Activated CD4-positive, CD25-positive, alpha-beta regulatory T cell treated with anti-CD3 and anti-CD28 coated beads, Interleukin-2, amount 50 U/mL, for 72 hours (primary cell): ENCODE measurements around the gene CD4.

Experiments
- DNase-seq: peaks from one replicate; pipeline ENCODE4 v3.0.0; 2021

CD4 gene

DNA sequence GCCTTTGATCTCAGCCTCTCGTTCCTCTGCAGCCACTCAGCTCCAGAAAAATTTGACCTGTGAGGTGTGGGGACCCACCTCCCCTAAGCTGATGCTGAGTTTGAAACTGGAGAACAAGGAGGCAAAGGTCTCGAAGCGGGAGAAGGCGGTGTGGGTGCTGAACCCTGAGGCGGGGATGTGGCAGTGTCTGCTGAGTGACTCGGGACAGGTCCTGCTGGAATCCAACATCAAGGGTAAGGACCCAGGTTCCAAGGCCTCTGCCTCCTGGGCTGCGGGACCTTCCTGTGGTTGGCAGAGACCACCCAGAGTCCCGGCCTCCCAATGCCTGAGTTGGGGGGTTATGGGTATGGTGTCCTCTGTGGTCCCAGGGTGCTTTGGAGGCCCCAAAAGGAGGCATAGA lies 27.8 kb downstream of the CD4 start:
- DNase-seq, result no peak

DNA sequence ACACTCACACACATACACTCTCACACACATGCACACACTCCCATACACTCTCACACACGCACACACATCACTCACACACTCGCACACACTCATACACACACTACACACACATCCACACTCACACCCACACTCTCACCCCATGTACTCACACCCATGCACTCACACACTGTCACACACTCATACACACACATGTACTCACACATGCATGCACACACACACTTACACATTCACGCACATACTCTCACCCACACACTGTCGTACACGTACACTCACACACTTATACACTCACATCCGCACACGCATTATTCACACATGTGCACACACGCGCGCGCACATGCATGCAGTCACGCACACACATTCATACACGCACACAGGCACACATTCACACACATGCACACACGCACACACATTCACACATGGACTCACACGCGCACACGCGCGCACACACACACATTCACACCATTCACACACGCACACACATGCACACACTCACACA lies 28.4 kb downstream of the CD4 start:
- DNase-seq, result no peak

DNA sequence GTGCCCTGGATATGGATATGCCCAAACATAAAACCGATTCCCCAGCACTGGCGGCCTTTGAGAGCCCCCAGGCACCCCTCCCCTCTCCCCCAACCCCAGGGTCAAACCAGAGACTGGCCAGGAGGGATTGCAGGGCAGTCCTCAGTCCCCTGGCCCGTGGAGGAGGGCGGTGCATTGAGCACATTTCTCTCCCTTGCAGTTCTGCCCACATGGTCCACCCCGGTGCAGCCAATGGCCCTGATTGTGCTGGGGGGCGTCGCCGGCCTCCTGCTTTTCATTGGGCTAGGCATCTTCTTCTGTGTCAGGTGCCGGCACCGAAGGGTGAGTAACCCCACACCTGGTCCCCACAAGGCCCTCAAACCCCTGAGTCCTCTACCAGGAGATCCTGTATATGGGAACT lies 28.9 kb downstream of the CD4 start:
- no peak for DNase-seq

DNA sequence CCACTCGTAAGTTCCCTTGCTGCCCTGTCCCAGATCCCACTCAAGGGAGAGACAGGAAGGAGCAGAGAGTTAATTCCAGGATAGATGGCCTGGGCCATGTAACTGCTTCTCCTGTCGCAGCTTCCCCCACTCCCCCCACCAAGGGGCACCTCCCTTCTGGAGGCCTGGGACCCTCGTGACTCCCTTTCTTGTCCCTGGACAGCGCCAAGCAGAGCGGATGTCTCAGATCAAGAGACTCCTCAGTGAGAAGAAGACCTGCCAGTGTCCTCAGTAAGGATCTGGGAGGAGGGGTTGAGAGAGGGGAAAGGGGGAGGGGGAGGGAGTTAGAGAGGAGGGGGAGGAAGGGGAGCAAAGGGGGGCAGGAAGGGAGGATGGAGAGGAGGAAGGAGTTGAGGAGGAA lies 29.3 kb downstream of the CD4 start:
- DNase-seq, result no peak

DNA sequence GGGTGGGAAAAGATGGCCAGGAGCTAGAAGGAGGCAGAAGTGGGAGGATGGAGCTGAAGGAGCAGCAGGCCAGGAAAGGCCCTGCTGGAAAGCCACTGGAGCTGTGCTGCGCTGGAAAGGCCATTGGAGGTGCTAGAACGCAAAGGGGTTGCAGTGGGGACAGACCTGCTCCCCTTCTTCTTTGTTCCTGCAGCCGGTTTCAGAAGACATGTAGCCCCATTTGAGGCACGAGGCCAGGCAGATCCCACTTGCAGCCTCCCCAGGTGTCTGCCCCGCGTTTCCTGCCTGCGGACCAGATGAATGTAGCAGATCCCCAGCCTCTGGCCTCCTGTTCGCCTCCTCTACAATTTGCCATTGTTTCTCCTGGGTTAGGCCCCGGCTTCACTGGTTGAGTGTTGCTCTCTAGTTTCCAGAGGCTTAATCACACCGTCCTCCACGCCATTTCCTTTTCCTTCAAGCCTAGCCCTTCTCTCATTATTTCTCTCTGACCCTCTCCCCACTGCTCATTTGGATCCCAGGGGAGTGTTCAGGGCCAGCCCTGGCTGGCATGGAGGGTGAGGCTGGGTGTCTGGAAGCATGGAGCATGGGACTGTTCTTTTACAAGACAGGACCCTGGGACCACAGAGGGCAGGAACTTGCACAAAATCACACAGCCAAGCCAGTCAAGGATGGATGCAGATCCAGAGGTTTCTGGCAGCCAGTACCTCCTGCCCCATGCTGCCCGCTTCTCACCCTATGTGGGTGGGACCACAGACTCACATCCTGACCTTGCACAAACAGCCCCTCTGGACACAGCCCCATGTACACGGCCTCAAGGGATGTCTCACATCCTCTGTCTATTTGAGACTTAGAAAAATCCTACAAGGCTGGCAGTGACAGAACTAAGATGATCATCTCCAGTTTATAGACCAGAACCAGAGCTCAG lies 30.0 kb downstream of the CD4 start:
- DNase-seq, result no peak

DNA sequence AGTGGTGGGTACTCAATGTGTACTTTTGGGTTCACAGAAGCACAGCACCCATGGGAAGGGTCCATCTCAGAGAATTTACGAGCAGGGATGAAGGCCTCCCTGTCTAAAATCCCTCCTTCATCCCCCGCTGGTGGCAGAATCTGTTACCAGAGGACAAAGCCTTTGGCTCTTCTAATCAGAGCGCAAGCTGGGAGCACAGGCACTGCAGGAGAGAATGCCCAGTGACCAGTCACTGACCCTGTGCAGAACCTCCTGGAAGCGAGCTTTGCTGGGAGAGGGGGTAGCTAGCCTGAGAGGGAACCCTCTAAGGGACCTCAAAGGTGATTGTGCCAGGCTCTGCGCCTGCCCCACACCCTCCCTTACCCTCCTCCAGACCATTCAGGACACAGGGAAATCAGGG lies 30.8 kb downstream of the CD4 start:
- no peak for DNase-seq

DNA sequence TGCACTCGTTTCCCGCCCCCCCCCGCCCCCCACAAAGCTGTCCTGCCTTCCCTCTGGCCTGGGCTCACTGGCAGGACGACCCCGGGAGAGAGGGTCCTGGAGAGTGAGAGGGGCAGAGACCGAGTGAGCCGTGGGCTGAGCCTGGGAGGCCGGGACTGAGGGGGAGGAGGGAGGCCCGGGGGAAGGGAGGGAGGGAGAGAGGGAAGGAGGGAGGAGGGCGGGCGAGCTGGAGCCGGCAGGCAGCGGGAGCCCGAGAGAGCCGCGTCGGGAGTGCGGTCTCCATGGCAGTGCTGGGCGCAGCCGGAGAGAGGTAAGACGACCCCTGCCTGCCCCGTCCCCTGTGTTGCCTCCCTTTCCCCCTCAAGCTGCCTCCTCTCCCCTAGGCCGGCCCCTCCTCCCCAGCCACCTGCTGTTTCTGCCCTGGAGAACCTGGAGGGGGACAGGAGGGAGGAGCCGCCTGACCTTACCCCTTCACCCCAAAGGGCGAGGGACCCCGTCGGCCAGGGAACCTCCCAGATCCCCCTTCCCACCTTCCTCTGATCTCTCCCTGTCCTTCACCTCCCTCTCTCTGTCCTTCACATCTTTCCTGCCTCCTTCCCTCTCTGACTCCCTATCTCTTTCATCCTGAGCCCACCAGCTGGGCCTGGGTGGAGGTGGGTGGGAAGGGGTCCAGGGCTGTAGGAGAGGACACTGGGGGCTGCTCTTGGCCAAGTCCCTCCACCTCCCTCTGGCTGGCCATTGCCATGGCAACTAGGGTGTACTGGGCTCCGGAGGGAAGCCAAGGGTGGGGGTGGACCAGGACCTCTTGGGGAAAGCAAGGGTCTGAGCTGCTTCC lies 32.5 kb downstream of the CD4 start, which contains the start of gene GPR162:
Gene GPR162, plus strand, starts transcription at position 231 of the 835 bp plus-strand sequence. CDS start 2,078 bp downstream, outside the sequence.
- no peak for DNase-seq

DNA sequence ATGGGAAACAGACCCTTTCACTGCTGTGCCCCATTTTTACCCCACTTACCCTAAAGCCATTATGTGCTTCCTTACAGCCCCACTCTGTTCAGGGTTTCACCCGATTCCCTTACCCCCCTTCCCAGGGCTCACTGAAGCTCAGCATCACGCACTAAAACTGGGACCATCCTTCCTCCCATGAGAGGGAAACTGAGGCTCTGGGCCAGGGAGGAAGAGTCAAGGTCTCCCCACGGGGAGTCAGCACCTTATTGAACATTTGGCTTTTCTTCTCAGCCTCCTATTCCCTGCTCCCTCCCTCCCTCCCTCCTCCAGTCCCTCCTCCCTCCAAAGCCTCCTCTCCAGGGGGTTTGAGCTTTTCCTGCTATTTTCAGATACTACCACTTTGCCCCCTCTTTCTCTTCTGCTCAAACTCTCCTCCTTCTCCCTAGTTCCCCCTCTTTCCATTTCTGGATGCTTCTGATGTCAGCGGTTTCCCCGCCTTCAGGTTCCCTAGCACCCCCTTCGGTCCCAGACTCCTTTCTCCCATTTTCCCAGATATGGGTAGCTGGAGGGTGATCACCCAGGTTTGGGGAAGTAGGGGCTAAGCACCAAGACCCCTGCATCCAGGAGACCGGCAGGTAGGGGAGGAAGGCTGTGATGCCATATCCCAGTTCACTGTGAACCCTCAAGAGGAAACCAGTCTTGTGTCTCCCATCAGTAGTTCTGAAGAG lies 33.3 kb downstream of the CD4 start:
- no peak for DNase-seq

DNA sequence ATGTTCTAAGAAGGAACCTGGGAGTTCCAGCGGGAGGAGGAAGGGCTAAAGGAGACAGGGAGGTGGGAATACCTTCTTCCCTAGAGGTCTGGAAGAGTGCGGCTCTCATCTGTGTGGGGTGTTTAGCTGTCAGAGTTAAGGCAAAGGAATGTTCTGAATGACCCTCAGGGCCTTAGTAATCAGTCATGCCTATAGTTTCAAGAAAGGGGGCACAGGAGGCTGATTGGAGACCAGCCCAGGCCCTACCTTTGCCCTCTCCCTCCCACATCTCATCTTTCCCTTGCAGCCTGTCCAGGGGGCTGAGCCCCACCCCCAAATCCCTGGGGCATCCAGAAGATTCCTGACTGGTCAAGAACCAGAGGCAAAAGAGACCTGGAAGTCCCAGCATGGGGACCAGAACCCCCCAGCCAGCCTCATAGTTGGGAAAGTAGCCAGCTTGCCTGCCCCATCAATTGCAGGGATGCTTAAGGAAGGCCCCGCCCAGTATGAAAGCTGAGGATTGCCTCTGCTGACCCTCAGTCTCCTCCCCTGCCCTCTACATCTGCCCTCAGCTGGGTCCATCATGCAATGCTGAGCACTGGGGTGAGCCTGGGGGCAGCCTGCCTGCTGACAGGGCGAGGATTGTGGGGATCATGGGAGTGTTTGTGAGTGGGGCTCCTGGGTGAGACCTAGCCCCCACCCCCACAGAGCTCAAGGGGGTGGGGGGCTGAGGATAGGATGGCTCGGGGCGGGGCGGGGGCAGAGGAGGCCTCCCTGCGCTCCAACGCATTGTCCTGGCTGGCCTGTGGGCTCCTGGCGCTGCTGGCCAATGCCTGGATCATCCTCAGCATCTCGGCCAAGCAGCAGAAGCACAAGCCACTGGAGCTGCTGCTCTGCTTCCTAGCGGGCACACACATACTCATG lies 34.1 kb downstream of the CD4 start:
- DNase-seq, result no peak

DNA sequence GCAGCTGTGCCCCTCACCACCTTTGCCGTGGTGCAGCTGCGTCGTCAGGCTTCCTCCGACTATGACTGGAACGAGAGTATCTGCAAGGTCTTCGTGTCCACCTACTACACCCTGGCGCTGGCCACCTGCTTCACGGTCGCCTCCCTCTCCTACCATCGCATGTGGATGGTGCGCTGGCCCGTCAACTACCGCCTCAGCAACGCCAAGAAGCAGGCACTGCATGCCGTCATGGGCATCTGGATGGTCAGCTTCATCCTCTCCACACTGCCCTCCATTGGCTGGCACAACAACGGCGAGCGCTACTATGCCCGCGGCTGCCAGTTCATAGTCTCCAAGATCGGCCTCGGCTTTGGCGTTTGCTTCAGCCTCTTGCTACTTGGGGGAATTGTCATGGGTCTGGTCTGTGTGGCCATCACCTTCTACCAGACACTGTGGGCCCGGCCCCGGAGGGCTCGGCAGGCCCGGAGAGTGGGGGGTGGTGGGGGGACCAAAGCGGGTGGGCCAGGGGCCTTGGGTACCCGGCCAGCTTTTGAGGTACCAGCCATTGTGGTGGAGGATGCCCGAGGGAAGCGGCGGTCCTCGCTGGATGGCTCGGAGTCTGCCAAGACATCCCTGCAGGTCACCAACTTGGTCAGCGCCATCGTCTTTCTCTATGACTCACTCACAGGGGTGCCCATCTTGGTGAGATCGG lies 34.9 kb downstream of the CD4 start:
- DNase-seq, result no peak

DNA sequence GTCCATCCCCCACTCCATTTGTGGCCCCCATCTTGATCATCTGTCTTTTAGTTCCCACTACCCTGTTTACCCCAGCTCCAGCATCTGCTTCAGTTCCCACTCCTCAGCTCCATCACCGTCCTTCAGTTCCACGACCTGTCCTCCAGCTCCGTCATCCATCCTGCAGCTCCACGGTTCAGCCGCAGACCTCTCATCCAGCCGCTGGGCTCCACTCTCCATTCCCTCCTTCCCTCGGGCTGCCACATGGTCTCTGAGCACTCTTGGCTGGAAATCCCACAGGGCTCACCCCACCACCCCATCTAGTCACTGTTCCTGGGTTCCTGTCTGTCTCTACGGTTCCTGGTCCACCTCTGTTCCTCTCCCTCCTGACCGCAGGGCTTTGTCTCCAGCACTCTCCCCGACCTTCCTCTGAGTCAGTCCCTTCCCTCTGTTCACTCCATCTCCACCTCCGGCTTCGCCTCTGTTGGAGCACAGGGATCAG lies 35.6 kb downstream of the CD4 start:
- no peak for DNase-seq

DNA sequence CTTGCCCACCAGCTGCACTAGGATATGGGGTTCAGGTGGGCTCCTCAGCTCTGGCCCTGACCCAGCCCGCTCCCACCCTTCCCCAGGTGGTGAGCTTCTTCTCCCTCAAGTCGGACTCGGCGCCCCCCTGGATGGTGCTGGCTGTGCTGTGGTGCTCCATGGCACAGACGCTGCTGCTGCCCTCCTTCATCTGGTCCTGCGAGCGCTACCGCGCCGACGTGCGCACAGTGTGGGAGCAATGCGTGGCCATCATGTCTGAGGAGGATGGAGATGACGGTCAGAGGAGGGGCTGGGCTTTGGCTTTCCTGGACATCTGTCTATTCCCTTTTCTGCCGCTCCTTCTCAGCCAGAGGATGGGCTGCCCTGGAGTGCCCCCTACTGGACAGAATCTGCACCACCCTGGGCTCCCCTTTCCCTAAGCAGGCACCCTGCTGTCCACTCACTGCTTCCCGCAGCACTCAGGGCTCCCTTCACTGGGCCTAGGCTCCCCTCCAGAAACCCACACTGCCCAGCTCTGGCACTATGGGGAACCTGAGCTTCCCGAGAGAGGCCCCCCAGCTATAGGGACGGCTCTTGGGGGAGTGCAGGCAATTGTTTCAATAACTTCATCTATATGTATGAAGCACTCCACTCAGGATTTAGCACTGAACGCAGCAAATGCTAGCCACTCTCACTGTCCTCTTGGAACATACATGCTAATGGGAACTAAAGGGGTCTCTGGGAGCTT lies 36.2 kb downstream of the CD4 start:
- DNase-seq, result peak; percentile 89

DNA sequence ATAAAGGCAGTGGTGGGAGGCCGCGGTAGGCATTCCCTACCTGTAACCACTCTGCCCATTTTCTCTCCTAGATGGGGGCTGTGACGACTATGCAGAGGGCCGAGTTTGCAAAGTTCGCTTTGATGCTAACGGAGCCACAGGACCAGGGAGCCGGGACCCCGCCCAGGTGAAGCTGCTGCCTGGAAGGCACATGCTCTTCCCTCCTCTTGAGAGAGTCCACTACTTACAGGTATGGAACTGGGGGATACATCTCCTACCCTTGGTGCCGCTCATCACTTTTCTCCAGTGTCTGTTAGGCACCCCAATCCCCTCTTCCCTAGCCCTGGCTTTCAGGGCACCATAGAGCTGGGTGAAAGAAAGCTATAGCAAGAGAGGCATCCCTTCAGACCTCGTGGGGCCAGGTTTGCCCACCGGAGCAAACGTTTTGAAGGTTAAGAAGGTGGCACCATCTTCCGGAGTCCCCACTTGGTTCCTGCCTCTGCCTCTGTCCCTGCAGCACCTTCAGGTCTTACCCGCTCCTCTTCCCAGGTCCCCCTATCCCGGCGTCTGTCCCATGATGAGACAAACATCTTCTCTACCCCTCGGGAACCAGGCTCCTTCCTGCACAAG lies 36.9 kb downstream of the CD4 start:
- DNase-seq, result no peak

DNA sequence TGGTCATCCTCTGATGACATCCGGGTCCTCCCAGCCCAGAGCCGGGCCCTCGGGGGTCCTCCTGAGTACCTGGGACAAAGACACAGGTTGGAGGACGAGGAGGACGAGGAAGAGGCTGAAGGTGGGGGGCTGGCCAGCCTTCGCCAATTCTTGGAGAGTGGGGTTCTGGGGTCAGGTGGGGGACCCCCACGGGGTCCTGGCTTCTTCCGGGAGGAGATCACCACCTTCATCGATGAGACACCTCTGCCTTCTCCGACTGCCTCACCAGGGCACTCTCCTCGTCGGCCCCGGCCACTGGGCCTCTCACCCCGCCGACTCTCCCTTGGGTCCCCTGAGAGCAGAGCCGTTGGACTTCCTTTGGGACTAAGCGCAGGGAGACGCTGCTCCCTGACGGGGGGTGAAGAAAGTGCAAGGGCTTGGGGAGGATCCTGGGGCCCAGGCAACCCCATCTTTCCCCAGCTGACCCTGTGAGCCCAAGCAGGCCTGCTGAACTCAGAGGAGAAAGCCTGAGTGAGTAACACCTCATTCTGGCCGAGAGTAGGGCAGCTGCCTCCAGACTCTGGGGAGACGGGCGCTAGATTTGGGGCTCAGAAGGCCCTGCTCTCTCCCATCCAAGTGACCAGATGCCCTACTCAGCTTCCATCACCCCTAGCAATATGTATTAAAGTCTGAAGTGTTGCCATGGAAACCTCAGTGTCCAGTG lies 37.6 kb downstream of the CD4 start:
- no peak for DNase-seq

DNA sequence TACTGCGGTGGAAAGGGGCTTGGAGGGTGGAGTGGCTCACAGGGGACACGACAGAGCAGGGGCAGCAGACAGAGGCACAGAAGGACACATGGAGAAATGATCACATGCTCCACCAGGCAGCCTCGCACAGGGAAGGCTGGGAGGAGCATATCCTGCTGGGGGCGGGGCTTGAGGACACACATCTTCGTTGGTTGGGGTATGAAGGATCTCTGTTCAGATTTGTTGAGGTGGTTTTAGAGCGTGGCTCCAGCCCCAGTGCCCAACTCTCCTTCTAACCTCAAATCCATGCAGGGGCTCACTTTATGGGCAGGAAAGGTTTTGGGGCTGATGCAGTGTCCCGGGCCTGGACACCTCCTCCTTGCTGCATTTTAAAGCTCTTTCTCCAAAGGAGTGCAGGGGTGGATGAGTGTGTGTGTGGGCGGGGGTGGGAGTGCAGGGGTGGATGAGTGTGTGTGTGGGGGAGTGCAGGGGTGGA lies 38.1 kb downstream of the CD4 start:
- no peak for DNase-seq

DNA sequence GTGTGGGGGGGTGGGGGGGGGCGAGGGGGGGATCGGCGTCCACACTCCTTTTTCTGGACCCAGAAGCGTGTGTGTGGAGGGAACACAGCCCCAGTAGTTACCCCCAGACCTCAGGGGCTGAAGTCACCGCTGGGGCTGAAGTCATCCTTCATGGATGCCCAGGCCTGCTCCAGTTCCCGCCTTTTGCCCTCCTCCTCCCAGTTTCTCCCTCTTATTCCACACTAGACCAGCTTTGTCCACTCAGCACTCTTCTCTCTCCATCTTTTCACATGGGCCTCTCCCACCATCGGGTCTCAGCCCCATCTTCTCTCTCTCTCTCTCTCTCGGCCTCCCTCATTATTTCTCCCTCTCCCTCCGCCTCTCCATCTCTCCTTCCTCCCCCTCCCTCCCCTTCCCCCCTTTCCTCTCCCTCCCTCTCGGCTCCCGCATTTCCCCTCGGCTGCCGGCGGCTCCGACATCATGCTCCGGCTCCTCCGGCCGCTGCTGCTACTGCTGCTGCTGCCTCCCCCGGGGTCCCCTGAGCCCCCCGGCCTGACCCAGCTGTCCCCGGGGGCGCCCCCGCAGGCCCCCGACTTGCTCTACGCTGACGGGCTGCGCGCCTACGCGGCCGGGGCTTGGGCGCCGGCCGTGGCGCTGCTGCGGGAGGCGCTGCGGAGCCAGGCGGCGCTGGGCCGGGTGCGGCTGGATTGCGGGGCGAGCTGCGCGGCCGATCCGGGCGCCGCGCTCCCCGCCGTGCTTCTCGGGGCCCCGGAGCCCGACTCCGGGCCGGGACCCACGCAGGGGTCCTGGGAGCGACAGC lies 38.9 kb downstream of the CD4 start, which contains the start of gene P3H3:
Gene P3H3, plus strand, starts transcription at position 426 of the 799 bp plus-strand sequence. Its CDS starts 34 bp downstream, at position 460.
- no peak for DNase-seq

DNA sequence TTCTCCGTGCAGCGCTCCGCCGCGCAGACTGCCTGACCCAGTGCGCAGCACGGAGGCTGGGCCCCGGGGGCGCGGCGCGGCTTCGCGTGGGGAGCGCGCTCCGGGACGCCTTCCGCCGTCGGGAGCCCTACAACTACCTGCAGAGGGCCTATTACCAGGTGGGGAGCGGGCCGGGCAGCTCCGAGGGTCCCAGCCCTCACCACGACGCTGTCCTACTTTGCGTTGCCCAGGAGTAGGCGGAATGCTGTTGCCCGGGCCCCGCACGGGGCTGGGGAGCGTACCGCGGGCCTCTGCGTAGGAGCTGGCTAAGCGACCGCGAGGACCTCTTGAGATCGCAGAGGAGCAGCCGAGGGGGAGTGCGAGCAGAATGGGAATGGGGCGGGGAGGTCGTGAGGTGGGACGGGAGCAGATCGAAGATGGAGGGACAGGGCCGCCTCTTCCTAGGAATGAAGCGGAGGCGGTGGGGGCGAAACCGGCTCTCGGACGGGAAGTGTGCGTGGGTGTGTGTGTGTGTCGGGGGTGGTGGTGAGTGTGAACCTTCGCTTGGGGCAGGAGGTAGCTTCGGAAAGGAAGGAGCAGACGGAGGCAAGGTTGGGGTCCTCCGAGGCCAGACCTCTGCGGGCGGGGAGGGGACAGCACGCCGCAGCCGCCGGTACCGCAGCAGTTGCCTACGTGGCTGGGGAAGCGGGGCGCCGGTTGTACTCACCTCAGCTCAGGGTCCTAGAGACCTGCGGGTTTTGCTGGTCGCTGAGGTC lies 39.6 kb downstream of the CD4 start:
- peak; percentile 51 for DNase-seq
